ENCODE measurements around the gene DACT1.

The DACT1 gene

DNA sequence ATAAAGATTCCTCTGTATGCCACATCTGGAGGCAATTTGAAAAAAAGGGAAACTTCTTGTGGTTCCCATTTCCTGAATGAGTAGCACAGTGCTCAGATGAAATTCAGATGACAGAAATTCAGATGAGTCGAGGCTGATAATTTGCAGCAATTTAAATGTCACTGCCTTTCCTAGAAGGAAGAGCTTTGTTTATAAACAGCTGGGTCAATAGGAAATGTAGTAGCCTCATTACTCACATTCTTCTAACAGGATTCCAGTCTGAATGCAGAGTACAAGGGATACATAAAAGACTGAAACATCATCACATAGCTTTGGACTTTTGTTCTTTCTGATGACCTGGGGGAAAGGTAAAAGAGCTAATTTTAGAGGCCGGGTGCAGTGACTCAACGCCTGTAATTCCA is 11.3 kb upstream of the DACT1 start:
- no peak overlapping the region for H3K27ac ChIP-seq
- no peak for TF ChIP-seq ZFX (IDR thresholded peaks at IDR 0.05; ENCODE audit: borderline replicate concordance)
- TF ChIP-seq, protein P1, sequence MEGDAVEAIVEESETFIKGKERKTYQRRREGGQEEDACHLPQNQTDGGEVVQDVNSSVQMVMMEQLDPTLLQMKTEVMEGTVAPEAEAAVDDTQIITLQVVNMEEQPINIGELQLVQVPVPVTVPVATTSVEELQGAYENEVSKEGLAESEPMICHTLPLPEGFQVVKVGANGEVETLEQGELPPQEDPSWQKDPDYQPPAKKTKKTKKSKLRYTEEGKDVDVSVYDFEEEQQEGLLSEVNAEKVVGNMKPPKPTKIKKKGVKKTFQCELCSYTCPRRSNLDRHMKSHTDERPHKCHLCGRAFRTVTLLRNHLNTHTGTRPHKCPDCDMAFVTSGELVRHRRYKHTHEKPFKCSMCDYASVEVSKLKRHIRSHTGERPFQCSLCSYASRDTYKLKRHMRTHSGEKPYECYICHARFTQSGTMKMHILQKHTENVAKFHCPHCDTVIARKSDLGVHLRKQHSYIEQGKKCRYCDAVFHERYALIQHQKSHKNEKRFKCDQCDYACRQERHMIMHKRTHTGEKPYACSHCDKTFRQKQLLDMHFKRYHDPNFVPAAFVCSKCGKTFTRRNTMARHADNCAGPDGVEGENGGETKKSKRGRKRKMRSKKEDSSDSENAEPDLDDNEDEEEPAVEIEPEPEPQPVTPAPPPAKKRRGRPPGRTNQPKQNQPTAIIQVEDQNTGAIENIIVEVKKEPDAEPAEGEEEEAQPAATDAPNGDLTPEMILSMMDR (IDR thresholded peaks at IDR 0.05) = no peak

DNA sequence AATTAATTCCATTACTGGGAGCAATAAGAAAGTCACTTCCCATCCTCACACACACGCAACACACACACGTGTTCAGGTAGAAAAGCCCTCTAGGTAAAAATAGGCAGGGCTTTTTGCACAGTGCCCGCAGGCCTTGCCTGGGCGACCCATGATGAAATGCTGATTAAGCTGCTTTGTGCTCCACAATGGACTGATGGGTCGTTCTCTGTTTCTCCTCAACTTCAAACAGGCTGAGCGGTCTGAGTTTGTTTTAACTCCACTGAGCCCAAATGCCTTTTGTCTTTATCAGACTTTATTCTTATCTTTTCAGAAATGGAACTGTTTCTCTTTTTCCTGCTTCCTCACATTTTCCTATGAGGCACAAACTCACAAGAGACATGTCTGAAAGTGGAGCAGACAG is 9.4 kb upstream of the DACT1 start:
- H3K27ac ChIP-seq = no peak overlapping the region
- TF ChIP-seq ZFX (IDR thresholded peaks at IDR 0.05; ENCODE audit: borderline replicate concordance) = no peak
- TF ChIP-seq, protein P1 (IDR thresholded peaks at IDR 0.05) = no peak

DNA sequence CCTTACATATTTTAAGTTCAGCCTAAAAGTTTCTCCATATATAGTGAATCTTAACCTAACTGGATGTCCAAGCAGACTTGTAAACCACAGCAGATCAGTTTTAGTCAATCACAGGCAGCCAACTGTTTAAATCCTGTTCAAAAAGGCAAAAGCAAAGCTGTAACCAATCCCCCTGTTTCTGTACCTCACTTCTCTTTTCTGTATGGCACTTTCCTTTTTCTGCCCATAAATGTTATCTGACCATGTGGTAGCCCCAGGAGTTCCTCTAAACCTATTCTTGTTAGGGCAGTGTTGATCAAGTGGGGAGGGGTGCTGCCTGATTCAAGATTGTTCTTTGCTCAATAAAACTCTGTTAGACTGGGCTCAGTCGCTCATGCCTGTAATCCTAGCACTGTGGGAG is 8.5 kb upstream of the DACT1 start:
- H3K27ac ChIP-seq = no peak overlapping the region
- TF ChIP-seq ZFX (IDR thresholded peaks at IDR 0.05; ENCODE audit: borderline replicate concordance) = no peak
- TF ChIP-seq, protein P1 (IDR thresholded peaks at IDR 0.05) = no peak

DNA sequence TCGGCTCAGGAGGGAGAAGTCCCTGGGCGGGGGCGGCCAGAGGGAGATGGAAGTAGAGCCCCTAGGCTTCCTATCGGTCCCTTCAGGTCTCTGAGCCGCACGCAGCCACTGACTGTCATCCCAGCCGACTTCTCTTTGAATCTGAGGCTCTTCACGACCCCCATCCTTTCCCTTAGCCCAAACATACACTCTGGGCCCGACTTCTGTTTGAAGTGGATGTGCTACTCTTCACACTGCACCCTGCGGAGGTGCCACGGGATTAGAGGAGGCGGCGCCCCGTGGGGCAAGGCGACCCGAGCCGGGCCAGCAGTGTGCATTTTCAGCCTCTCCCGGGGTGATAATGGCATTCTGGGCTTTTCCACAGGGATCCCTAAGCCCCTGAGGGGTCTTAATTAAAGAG is 6.0 kb upstream of the DACT1 start:
- no peak overlapping the region for H3K27ac ChIP-seq
- no peak for TF ChIP-seq ZFX (IDR thresholded peaks at IDR 0.05; ENCODE audit: borderline replicate concordance)

DNA sequence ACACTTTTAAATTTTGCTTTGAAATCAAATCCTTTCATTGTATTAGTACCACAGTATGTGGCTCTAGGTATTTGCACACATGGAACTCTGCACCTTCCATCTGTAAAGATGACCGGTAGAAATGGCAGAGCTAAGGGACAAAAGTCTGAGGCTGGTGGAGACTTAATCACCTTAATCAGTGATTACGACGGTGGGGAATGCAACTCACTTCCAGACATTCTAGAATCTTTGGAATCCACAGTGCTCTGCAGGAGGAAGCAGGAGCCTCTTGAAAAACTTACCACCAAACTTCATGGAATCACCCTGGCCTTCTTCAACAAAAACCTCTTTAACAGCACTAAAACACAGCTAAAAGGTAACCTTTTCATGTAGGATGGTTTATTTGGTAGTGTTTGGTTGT is 3.9 kb upstream of the DACT1 start:
- no peak overlapping the region for H3K27ac ChIP-seq
- TF ChIP-seq, protein P1 (IDR thresholded peaks at IDR 0.05) = no peak
- no peak for TF ChIP-seq ZFX (IDR thresholded peaks at IDR 0.05; ENCODE audit: borderline replicate concordance)

DNA sequence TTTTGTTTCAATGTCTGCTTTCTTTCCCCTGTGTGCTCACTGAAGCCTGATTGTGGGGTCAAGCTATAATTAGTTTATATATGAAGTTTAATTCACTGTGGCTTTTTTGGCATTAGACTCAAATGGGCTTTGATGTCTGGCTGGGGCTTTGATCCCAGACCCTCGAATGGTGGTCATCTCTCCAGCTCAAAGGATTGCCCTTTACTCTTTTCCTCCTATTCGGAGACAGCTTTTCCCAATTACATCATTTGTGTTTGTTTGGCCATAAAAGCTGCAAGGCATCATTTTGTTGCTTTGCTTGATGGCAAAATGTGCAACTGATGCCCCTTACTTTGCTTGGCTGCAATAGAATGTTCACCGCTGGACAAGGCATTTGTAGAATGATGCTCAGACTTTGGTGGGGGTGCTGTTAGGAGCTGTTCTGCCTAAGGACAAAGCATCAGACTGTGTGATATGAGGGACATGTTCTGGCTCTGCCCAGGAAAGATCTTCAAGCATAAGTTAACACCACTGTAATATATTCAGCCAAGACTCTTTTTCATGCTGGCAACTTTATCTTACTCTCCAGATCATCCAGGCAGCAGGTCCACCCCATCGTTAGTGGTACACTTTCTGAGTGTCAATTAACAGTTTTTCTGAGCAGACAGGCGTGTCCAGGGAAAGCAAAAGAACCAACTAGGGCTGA is 3.2 kb upstream of the DACT1 start:
- TF ChIP-seq, protein P1 (IDR thresholded peaks at IDR 0.05) = no peak
- no peak for TF ChIP-seq ZFX (IDR thresholded peaks at IDR 0.05; ENCODE audit: borderline replicate concordance)
- H3K27ac ChIP-seq = no peak overlapping the region

DNA sequence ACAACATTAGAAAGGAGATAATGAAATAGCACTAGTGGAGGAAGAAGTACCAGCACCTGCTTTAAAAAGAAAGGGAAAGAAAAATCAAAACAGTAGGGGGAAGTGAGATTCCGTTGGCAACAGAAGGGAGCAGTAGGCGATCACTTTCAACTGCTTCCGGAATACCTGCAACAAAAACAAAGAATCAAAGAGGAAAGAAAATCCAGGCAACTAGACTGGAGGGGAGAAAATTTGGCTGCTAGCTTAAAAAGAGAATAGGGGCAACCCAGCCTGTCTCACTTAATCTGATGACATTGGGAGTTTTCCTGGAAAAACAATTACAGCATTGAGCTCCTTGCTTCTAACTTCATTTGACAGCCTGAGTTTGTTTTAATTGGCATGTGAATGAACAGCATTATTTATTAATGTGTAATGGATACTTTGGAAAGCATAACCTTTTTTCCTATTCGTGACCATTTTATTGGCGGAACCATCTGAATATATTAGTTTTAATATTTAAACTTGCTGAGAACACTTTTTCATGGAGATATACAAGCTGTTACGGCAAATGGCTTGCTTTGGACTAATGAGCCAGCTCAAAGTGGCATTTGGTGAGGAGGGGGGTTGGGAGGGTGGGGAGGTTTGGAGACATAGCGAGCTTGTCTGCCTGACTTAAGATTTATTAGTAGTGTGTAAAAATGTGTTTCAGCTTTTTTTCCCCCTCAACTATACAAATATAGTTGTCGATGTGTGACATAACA is 2.5 kb upstream of the DACT1 start:
- no peak overlapping the region for H3K27ac ChIP-seq
- no peak for TF ChIP-seq ZFX (IDR thresholded peaks at IDR 0.05; ENCODE audit: borderline replicate concordance)
- TF ChIP-seq, protein P1 (IDR thresholded peaks at IDR 0.05) = no peak

Data from 22Rv1 (cell line).